Measurements from ENCODE around the gene SH3PXD2A.

Gene SH3PXD2A

DNA sequence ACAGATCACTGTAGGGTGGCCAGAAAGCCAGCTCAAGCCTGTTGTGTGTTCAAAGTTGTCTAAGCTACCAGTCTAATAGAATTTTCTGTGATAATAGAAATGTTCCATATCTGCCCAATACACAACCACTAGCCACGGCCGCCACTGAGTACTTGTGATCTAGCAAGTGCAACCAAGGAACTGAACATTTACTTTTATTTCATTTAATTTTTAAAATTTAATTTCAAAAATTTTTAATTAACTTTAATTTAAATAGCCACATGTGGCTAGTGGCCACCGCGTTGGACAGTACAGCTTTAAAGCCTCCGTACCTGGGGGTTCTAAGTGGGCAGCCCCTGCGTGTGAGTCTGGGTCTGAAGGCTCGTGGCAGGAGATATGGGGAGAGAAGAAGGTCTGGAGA is 60.4 kb downstream of the SH3PXD2A start:
- no peak overlapping the region for H3K4me3 ChIP-seq (ENCODE audit: low read depth in 1 of 2, low read length in 2 of 2)
- no peak overlapping the region for H3K4me2 ChIP-seq (ENCODE audit: insufficient read depth, low read length)
- DNase-seq (no peak), ATAC-seq (ENCODE audit: insufficient read depth, low read depth) (no peak)
- no peaks in the 10 kb centered on the region for H3K9me3 ChIP-seq (ENCODE audit: insufficient read depth, low read length, severe bottlenecking)
- H3K36me3 ChIP-seq (ENCODE audit: insufficient read depth, low read length) = no peaks in the 10 kb centered on the region
- H3K4me1 ChIP-seq (ENCODE audit: insufficient read depth, low read length) = no peaks in the 10 kb centered on the region
- TF ChIP-seq EZH2 (IDR thresholded peaks at IDR 0.05; ENCODE audit: borderline replicate concordance, low read depth, low read length, severe bottlenecking) = no peak
- no peak overlapping the region for H3K27ac ChIP-seq (ENCODE audit: low read length)
- H2AFZ ChIP-seq (ENCODE audit: low read depth, low read length) = no peak overlapping the region
- H3K27me3 ChIP-seq (ENCODE audit: insufficient read depth, low read length, poor library complexity) = peaks cover 10% of the 10 kb centered on the region
- H4K20me1 ChIP-seq (ENCODE audit: insufficient read depth, low read length) = no peaks in the 10 kb centered on the region
- H3K9ac ChIP-seq (ENCODE audit: low read depth, low read length) = no peak overlapping the region
- H3K79me2 ChIP-seq (ENCODE audit: insufficient read depth, low read length) = no peaks in the 10 kb centered on the region

DNA sequence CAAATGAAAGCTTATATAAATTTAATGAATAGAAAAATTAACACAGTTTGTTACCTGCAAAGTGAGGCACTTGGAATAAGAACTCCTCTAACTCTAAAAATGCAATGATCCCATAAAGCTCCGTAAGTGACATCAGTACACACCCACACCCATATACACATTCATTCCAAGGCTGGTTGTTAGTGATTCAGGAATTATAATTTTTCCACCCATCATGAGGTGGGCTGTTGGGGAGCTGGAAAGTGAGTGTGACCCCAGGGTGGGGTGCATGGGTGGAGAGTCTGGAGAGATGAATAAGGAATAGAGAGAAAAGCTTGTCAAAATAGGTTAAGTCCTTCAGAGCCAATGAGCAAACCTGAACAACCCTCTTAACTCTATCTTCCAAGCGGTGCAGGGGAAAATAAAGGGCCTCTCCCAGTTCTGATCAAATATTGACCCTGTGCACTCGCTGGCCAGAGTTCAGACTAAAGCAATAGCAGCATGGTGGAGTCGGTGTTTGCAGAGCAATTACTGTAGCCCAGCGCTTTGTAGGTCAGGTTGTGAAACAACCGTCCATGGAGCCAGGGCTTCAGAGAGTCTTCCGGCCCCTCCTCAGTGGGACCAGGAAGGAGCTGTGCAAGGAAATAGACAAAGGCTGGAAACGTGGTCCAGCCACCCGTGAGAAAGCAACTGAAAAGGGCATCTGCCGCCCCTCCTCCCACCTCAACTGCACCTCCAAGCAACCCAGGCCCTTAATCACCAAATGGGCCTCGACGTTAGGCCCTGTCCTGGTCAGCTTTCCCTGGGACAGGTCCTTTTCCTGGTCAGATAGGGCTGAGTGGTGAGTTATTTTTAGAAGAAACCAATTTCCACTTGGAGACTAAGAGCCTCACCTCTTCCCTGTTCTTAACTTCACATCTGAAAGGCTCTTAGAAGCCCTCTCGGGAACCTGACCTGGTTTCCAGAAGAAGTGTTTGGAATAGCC is 61.2 kb downstream of the SH3PXD2A start:
- no peak overlapping the region for H2AFZ ChIP-seq (ENCODE audit: low read depth, low read length)
- TF ChIP-seq EZH2 (IDR thresholded peaks at IDR 0.05; ENCODE audit: borderline replicate concordance, low read depth, low read length, severe bottlenecking) = no peak
- TF ChIP-seq, protein P1, sequence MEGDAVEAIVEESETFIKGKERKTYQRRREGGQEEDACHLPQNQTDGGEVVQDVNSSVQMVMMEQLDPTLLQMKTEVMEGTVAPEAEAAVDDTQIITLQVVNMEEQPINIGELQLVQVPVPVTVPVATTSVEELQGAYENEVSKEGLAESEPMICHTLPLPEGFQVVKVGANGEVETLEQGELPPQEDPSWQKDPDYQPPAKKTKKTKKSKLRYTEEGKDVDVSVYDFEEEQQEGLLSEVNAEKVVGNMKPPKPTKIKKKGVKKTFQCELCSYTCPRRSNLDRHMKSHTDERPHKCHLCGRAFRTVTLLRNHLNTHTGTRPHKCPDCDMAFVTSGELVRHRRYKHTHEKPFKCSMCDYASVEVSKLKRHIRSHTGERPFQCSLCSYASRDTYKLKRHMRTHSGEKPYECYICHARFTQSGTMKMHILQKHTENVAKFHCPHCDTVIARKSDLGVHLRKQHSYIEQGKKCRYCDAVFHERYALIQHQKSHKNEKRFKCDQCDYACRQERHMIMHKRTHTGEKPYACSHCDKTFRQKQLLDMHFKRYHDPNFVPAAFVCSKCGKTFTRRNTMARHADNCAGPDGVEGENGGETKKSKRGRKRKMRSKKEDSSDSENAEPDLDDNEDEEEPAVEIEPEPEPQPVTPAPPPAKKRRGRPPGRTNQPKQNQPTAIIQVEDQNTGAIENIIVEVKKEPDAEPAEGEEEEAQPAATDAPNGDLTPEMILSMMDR (IDR thresholded peaks at IDR 0.05; ENCODE audit: borderline replicate concordance, extremely low read depth, low read length, poor library complexity, severe bottlenecking) = no peak
- DNase-seq = no peak
- no peaks in the 10 kb centered on the region for H3K36me3 ChIP-seq (ENCODE audit: insufficient read depth, low read length)
- ATAC-seq (ENCODE audit: insufficient read depth, low read depth) = no peak
- no peaks in the 10 kb centered on the region for H4K20me1 ChIP-seq (ENCODE audit: insufficient read depth, low read length)
- H3K9me3 ChIP-seq (ENCODE audit: insufficient read depth, low read length, severe bottlenecking) = no peaks in the 10 kb centered on the region
- H3K4me1 ChIP-seq (ENCODE audit: insufficient read depth, low read length) = no peaks in the 10 kb centered on the region
- H3K27me3 ChIP-seq (ENCODE audit: insufficient read depth, low read length, poor library complexity) = peaks cover 10% of the 10 kb centered on the region
- H3K4me3 ChIP-seq (ENCODE audit: low read depth in 1 of 2, low read length in 2 of 2) = no peak overlapping the region
- no peak overlapping the region for H3K27ac ChIP-seq (ENCODE audit: low read length)
- H3K4me2 ChIP-seq (ENCODE audit: insufficient read depth, low read length) = no peak overlapping the region
- no peaks in the 10 kb centered on the region for H3K79me2 ChIP-seq (ENCODE audit: insufficient read depth, low read length)
- H3K9ac ChIP-seq (ENCODE audit: low read depth, low read length) = no peak overlapping the region

DNA sequence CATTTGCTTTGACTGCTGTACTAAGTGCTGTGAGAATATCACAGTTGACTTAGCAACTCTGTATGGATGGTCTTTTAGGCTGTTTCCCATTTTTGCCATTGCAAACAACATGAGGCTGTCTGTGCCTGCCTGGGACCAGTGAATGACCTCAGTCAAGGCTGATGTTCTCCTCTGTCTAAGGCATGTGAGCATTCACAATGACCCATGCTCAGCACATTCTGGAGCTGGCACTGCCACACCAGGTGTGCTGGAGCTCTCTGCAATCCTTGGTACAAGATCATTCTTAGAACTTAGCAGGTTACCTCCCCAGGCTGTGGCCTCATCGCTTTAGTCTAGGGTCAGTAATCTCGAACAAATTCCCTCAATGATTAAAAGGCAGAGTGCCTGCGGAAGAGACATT is 61.9 kb downstream of the SH3PXD2A start:
- Histone ChIP-seq H2AFZ (ENCODE audit: low read depth, low read length) (no peak overlapping the region), H3K4me1 (ENCODE audit: insufficient read depth, low read length) (no peaks in the 10 kb centered on the region), H4K20me1 (ENCODE audit: insufficient read depth, low read length) (no peaks in the 10 kb centered on the region), H3K36me3 (ENCODE audit: insufficient read depth, low read length) (no peaks in the 10 kb centered on the region), H3K9me3 (ENCODE audit: insufficient read depth, low read length, severe bottlenecking) (no peaks in the 10 kb centered on the region), H3K27ac (ENCODE audit: low read length) (no peak overlapping the region), H3K79me2 (ENCODE audit: insufficient read depth, low read length) (no peaks in the 10 kb centered on the region), H3K9ac (ENCODE audit: low read depth, low read length) (no peak overlapping the region), H3K4me2 (ENCODE audit: insufficient read depth, low read length) (no peak overlapping the region), H3K4me3 (ENCODE audit: low read depth in 1 of 2, low read length in 2 of 2) (no peak overlapping the region), H3K27me3 (ENCODE audit: insufficient read depth, low read length, poor library complexity) (peaks cover 10% of the 10 kb centered on the region)
- ATAC-seq (ENCODE audit: insufficient read depth, low read depth) (no peak), DNase-seq (no peak)
- TF ChIP-seq, protein P1 (IDR thresholded peaks at IDR 0.05; ENCODE audit: borderline replicate concordance, extremely low read depth, low read length, poor library complexity, severe bottlenecking) = no peak
- no peak for TF ChIP-seq EZH2 (IDR thresholded peaks at IDR 0.05; ENCODE audit: borderline replicate concordance, low read depth, low read length, severe bottlenecking)

DNA sequence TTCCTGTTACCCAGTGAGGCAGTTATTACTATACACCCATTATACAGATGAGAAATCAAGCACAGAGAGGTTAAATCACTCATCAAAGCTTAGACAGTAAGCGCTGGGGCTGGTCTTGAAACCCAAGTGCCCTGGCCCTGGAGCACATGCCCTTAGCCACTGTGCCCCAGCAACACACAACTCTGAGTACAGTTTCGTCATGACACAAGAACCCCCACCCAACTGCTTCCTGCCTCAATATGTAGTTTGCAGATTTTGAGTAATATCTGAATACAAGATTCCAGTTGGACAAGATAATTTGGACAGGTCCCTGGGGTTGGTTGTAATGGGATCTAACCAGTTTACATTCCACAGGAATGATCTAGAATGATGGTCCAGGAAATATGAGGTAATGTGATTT is 62.8 kb downstream of the SH3PXD2A start:
- Histone ChIP-seq H3K79me2 (ENCODE audit: insufficient read depth, low read length) (no peaks in the 10 kb centered on the region), H3K27ac (ENCODE audit: low read length) (no peak overlapping the region), H3K4me1 (ENCODE audit: insufficient read depth, low read length) (no peaks in the 10 kb centered on the region), H3K9me3 (ENCODE audit: insufficient read depth, low read length, severe bottlenecking) (no peaks in the 10 kb centered on the region), H4K20me1 (ENCODE audit: insufficient read depth, low read length) (no peaks in the 10 kb centered on the region), H3K9ac (ENCODE audit: low read depth, low read length) (no peak overlapping the region), H3K4me3 (ENCODE audit: low read depth in 1 of 2, low read length in 2 of 2) (no peak overlapping the region), H3K36me3 (ENCODE audit: insufficient read depth, low read length) (no peaks in the 10 kb centered on the region), H3K4me2 (ENCODE audit: insufficient read depth, low read length) (no peak overlapping the region), H2AFZ (ENCODE audit: low read depth, low read length) (no peak overlapping the region), H3K27me3 (ENCODE audit: insufficient read depth, low read length, poor library complexity) (peaks cover 15% of the 10 kb centered on the region)
- TF ChIP-seq, protein P1 (IDR thresholded peaks at IDR 0.05; ENCODE audit: borderline replicate concordance, extremely low read depth, low read length, poor library complexity, severe bottlenecking) = no peak
- TF ChIP-seq EZH2 (IDR thresholded peaks at IDR 0.05; ENCODE audit: borderline replicate concordance, low read depth, low read length, severe bottlenecking) = no peak
- DNase-seq (no peak), ATAC-seq (ENCODE audit: insufficient read depth, low read depth) (no peak)

Measured in DND-41 (cell line).